Muscle of leg (tissue), 11 donors: ENCODE results near the gene DCDC1. TPM values are rescaled to one million over a fixed set of nuclear protein-coding genes. Genes with fewer than 3 reads are reported as not detected.
A peak's percentile ranks its signal among the peaks of the same experiment; 100 is the strongest.

Experiments
- DNase-seq: peaks from one replicate; pipeline ENCODE4 v3.0.0; 2013
- H3K27ac ChIP-seq: one replicate; pipeline ENCODE4 v1.5.1; 2013; ENCODE audit warnings: mild to moderate bottlenecking, low read length, control low read depth
- H3K27me3 ChIP-seq: one replicate; pipeline ENCODE4 v1.6.1; 2013; ENCODE audit warnings: low read length; ENCODE audit not compliant: control insufficient read depth, insufficient read depth
- H3K36me3 ChIP-seq: one replicate; pipeline ENCODE4 v1.6.1; 2013; ENCODE audit warnings: low read length; ENCODE audit not compliant: control insufficient read depth, insufficient read depth
- H3K4me1 ChIP-seq: one replicate; pipeline ENCODE4 v1.6.1; 2013; ENCODE audit warnings: low read length; ENCODE audit not compliant: control insufficient read depth, insufficient read depth
- H3K4me3 ChIP-seq: one replicate; pipeline ENCODE4 v1.5.1; 2013; ENCODE audit warnings: low read length, control low read depth
- H3K9me3 ChIP-seq: replicated peaks from 2 replicates; pipeline ENCODE4 v1.6.1; 2013; ENCODE audit warnings: low read depth, low read length; ENCODE audit not compliant: control insufficient read depth
- WGBS: methylation state at CpG from one replicate; pipeline ENCODE4 v1.1.5; 2013; ENCODE audit warnings: missing lambda C conversion rate; ENCODE audit not compliant: insufficient coverage; 5-methylcytosine and 5-hydroxymethylcytosine counted together
- polyA plus RNA-seq, 8 donors: library from polyadenylated mRNA; unstranded; fragments of 120-200 nt; gene quantifications; one replicate each; pipeline versions ENCODE4 v1.2.1 to v1.2.3, GENCODE V29; 2013; ENCODE audit warnings: inconsistent platforms in 1 of 8, low replicate concordance in 1 of 8; ENCODE audit not compliant: insufficient read length in 8 of 8, insufficient read depth in 1 of 8
- total RNA-seq: library from RNA; stranded (reverse); fragments of 120-200 nt; gene quantifications from one replicate; pipeline ENCODE4 v1.2.4, GENCODE V29; 2013

DCDC1 gene
- total and polyA plus RNA-seq, 9 donors, result 0.13 to 0.59 (median 0.25) TPM

- no peak overlapping the region for H3K27ac ChIP-seq
- H3K36me3 ChIP-seq, result no peaks in the 10 kb centered on the region
- WGBS, result no CpG with 5 or more reads among the region's 2 CpGs
- H3K27me3 ChIP-seq, result no peaks in the 10 kb centered on the region
- no peak overlapping the region for H3K4me3 ChIP-seq
- peak; percentile 79 for DNase-seq
- H3K4me1 ChIP-seq, result peaks cover 2% of the 10 kb centered on the region
- H3K9me3 ChIP-seq, result no peaks in the 10 kb centered on the region
Observed at GRCh38 chr11:30868626-30869081, 500.9 kb downstream of the DCDC1 start.

GRCh38 chr11:30863209-30863608 lies 506.3 kb downstream of the DCDC1 start:
- Histone ChIP-seq H3K27me3 (no peaks in the 10 kb centered on the region), H3K27ac (no peak overlapping the region), H3K4me1 (no peaks in the 10 kb centered on the region), H3K4me3 (no peak overlapping the region), H3K9me3 (no peaks in the 10 kb centered on the region), H3K36me3 (no peaks in the 10 kb centered on the region)
- DNase-seq, result no peak
- 40% methylated on average over 1 of the region's 2 CpGs for WGBS

- no peaks in the 10 kb centered on the region for H3K36me3 ChIP-seq
- H3K27me3 ChIP-seq, result no peaks in the 10 kb centered on the region
- H3K4me3 ChIP-seq, result no peak overlapping the region
- 27% methylated on average over 2 of the region's 7 CpGs for WGBS
- no peaks in the 10 kb centered on the region for H3K9me3 ChIP-seq
- H3K27ac ChIP-seq, result no peak overlapping the region
- H3K4me1 ChIP-seq, result no peaks in the 10 kb centered on the region
- peak; percentile 69 for DNase-seq
Observed at GRCh38 chr11:30861531-30861930, 508.0 kb downstream of the DCDC1 start.

GRCh38 chr11:30861064-30861463 lies 508.5 kb downstream of the DCDC1 start:
- H3K27me3 ChIP-seq, result no peaks in the 10 kb centered on the region
- peak overlapping the region; percentile 23 for H3K27ac ChIP-seq
- no peak for DNase-seq
- H3K9me3 ChIP-seq, result no peaks in the 10 kb centered on the region
- WGBS, result 71% methylated on average over 7 of the region's 7 CpGs
- H3K36me3 ChIP-seq, result no peaks in the 10 kb centered on the region
- no peak overlapping the region for H3K4me3 ChIP-seq
- no peaks in the 10 kb centered on the region for H3K4me1 ChIP-seq

GRCh38 chr11:30860146-30860545 lies 509.4 kb downstream of the DCDC1 start:
- no peaks in the 10 kb centered on the region for H3K36me3 ChIP-seq
- WGBS, result no CpG with 5 or more reads among the region's 2 CpGs
- H3K9me3 ChIP-seq, result no peaks in the 10 kb centered on the region
- peak; percentile 54 for DNase-seq
- H3K4me3 ChIP-seq, result no peak overlapping the region
- H3K27me3 ChIP-seq, result no peaks in the 10 kb centered on the region
- no peaks in the 10 kb centered on the region for H3K4me1 ChIP-seq
- peak overlapping the region; percentile 48 for H3K27ac ChIP-seq

- H3K4me3 ChIP-seq, result peak overlapping the region; percentile 7
- peak; percentile 91 for DNase-seq
- 14% methylated on average over 2 of the region's 3 CpGs for WGBS
- peak overlapping the region; percentile 16 for H3K27ac ChIP-seq
- H3K9me3 ChIP-seq, result no peaks in the 10 kb centered on the region
- no peaks in the 10 kb centered on the region for H3K27me3 ChIP-seq
- H3K36me3 ChIP-seq, result no peaks in the 10 kb centered on the region
- no peaks in the 10 kb centered on the region for H3K4me1 ChIP-seq
Observed at GRCh38 chr11:30859669-30860068, 509.9 kb downstream of the DCDC1 start.

GRCh38 chr11:30855383-30856006 lies 514.0 kb downstream of the DCDC1 start:
- Histone ChIP-seq H3K27ac (no peak overlapping the region), H3K4me3 (no peak overlapping the region), H3K9me3 (no peaks in the 10 kb centered on the region), H3K36me3 (no peaks in the 10 kb centered on the region), H3K27me3 (no peaks in the 10 kb centered on the region), H3K4me1 (no peaks in the 10 kb centered on the region)
- peak; percentile 68 for DNase-seq
- WGBS, result no CpG with 5 or more reads among the region's 5 CpGs

GRCh38 chr11:30853439-30853838 lies 516.1 kb downstream of the DCDC1 start:
- Histone ChIP-seq H3K27me3 (no peaks in the 10 kb centered on the region), H3K27ac (no peak overlapping the region), H3K4me1 (no peaks in the 10 kb centered on the region), H3K4me3 (no peak overlapping the region), H3K9me3 (no peaks in the 10 kb centered on the region), H3K36me3 (no peaks in the 10 kb centered on the region)
- no peak for DNase-seq

GRCh38 chr11:30852645-30853044 lies 516.9 kb downstream of the DCDC1 start:
- WGBS, result 100% methylated on average over 1 of the region's 4 CpGs
- Histone ChIP-seq H3K27ac (no peak overlapping the region), H3K4me1 (no peaks in the 10 kb centered on the region), H3K9me3 (no peaks in the 10 kb centered on the region), H3K36me3 (no peaks in the 10 kb centered on the region), H3K27me3 (no peaks in the 10 kb centered on the region), H3K4me3 (no peak overlapping the region)
- DNase-seq, result no peak

- Histone ChIP-seq H3K9me3 (no peaks in the 10 kb centered on the region), H3K27ac (no peak overlapping the region), H3K4me3 (no peak overlapping the region), H3K36me3 (no peaks in the 10 kb centered on the region), H3K27me3 (no peaks in the 10 kb centered on the region), H3K4me1 (no peaks in the 10 kb centered on the region)
- DNase-seq, result no peak
- WGBS, result no CpG with 5 or more reads among the region's 1 CpG
Observed at GRCh38 chr11:30852091-30852490, 517.4 kb downstream of the DCDC1 start.

- no CpG with 5 or more reads among the region's 1 CpG for WGBS
- DNase-seq, result no peak
- Histone ChIP-seq H3K36me3 (no peaks in the 10 kb centered on the region), H3K4me1 (no peaks in the 10 kb centered on the region), H3K27me3 (no peaks in the 10 kb centered on the region), H3K9me3 (no peaks in the 10 kb centered on the region), H3K4me3 (no peak overlapping the region), H3K27ac (no peak overlapping the region)
Observed at GRCh38 chr11:30837252-30837651, 532.3 kb downstream of the DCDC1 start.
